DND-41 (cell line): Measurements from ENCODE around the gene FBXW5.

Experiments used
- EZH2 ChIP-seq: IDR thresholded peaks from 3 replicates; pipeline ENCODE4 v1.6.1; 2012; ENCODE audit warnings: borderline replicate concordance, low read depth, mild to moderate bottlenecking, moderate library complexity, low read length, inconsistent platforms; ENCODE audit not compliant: severe bottlenecking
- TF ChIP-seq, protein P1 (sequence below): IDR thresholded peaks from 2 replicates; pipeline ENCODE4 v1.5.1; 2012; ENCODE audit warnings: borderline replicate concordance, low read length, moderate library complexity, mild to moderate bottlenecking; ENCODE audit not compliant: poor library complexity, severe bottlenecking; ENCODE audit errors: extremely low read depth

GRCh38 chr9:136943291-136944211, 987 bp downstream of the FBXW5 start:
- TF ChIP-seq, protein P1, sequence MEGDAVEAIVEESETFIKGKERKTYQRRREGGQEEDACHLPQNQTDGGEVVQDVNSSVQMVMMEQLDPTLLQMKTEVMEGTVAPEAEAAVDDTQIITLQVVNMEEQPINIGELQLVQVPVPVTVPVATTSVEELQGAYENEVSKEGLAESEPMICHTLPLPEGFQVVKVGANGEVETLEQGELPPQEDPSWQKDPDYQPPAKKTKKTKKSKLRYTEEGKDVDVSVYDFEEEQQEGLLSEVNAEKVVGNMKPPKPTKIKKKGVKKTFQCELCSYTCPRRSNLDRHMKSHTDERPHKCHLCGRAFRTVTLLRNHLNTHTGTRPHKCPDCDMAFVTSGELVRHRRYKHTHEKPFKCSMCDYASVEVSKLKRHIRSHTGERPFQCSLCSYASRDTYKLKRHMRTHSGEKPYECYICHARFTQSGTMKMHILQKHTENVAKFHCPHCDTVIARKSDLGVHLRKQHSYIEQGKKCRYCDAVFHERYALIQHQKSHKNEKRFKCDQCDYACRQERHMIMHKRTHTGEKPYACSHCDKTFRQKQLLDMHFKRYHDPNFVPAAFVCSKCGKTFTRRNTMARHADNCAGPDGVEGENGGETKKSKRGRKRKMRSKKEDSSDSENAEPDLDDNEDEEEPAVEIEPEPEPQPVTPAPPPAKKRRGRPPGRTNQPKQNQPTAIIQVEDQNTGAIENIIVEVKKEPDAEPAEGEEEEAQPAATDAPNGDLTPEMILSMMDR, result no peak
- no peak for TF ChIP-seq EZH2
